ENCODE results near the gene ZNF8.
"Not testable (repeated sequence)": the region's sequence is repeated elsewhere in the genome, so short reads cannot be mapped to it uniquely, and the experiment has no call there.

The ZNF8 gene

GRCh38 chr19:58300620-58301019, 21.9 kb downstream of the ZNF8 start:
- DNase-seq = no peak

GRCh38 chr19:58304255-58304654, 25.5 kb downstream of the ZNF8 start:
- DNase-seq = no peak

- no peak for DNase-seq
Observed at GRCh38 chr19:58304748-58305064, 26.0 kb downstream of the ZNF8 start.

- DNase-seq = peak; percentile 87 to 98 (median 94)
Observed at GRCh38 chr19:58305065-58305931, 26.5 kb downstream of the ZNF8 start, which contains the start of gene ERVK3-1. ERVK3-1 (plus strand) TSS chr19:58305377; CDS start chr19:58312169, 6,792 bp downstream.

- DNase-seq = no peak
Observed at GRCh38 chr19:58305932-58306323, 27.2 kb downstream of the ZNF8 start.

- no peak for DNase-seq
Observed at GRCh38 chr19:58307736-58308135, 29.0 kb downstream of the ZNF8 start.

- not testable (repeated sequence) for DNase-seq
Observed at GRCh38 chr19:58310685-58311084, 31.9 kb downstream of the ZNF8 start.

- DNase-seq = no peak
Observed at GRCh38 chr19:58311345-58311865, 32.6 kb downstream of the ZNF8 start.

GRCh38 chr19:58315580-58315979, 36.8 kb downstream of the ZNF8 start:
- no peak for DNase-seq

GRCh38 chr19:58317476-58318072, 38.8 kb downstream of the ZNF8 start:
- no peak for DNase-seq

- DNase-seq = no peak
Observed at GRCh38 chr19:58318297-58318696, 39.5 kb downstream of the ZNF8 start.

- no peak for DNase-seq
Observed at GRCh38 chr19:58319241-58319640, 40.5 kb downstream of the ZNF8 start.

GRCh38 chr19:58325311-58326022, 46.7 kb downstream of the ZNF8 start:
- DNase-seq = peak in 2 of 3 experiments; percentile 16 to 60

GRCh38 chr19:58326501-58326913, 47.8 kb downstream of the ZNF8 start:
- no peak for DNase-seq

- DNase-seq = peak; percentile 95 to 96 (median 96)
Observed at GRCh38 chr19:58326914-58327726, 48.4 kb downstream of the ZNF8 start, which contains the start of gene ZSCAN22. ZSCAN22 (plus strand) TSS chr19:58326994; CDS start chr19:58334803, 7,809 bp downstream.

GRCh38 chr19:58328999-58329398, 50.2 kb downstream of the ZNF8 start:
- DNase-seq = peak in 1 of 3 experiments; percentile 39

GRCh38 chr19:58330458-58330857, 51.7 kb downstream of the ZNF8 start:
- DNase-seq = no peak

- no peak for DNase-seq
Observed at GRCh38 chr19:58332697-58333096, 53.9 kb downstream of the ZNF8 start.

GRCh38 chr19:58334691-58335249, 56.0 kb downstream of the ZNF8 start:
- DNase-seq = no peak

- DNase-seq = no peak
Observed at GRCh38 chr19:58335630-58336029, 56.9 kb downstream of the ZNF8 start.

- DNase-seq = no peak
Observed at GRCh38 chr19:58336216-58336615, 57.5 kb downstream of the ZNF8 start.

GRCh38 chr19:58336820-58337219, 58.1 kb downstream of the ZNF8 start:
- DNase-seq = no peak

Data from NCI-H1417 (cell line).